K562 (cell line): ENCODE measurements around the gene KLK3. TPM values are rescaled to one million over a fixed set of nuclear protein-coding genes. Genes with fewer than 3 reads are reported as not detected.

Source experiments
- ARHGAP35 ChIP-seq: fragments of 450-650 bp; IDR thresholded peaks from 2 replicates; pipeline ENCODE4 v1.6.1; 2018; ENCODE audit not compliant: partially characterized antibody
- BMI1 ChIP-seq: fragments of 150-350 bp; IDR thresholded peaks from 2 replicates; pipeline ENCODE4 v1.6.1; 2014; ENCODE audit warnings: low read length
- C11orf30 ChIP-seq: fragments of 450-650 bp; IDR thresholded peaks from 2 replicates; pipeline ENCODE4 v1.6.1; 2016; ENCODE audit warnings: low read depth, mild to moderate bottlenecking
- CEBPZ ChIP-seq: fragments of 150-350 bp; IDR thresholded peaks from 2 replicates; pipeline ENCODE4 v1.6.1; 2014; ENCODE audit warnings: low read depth, mild to moderate bottlenecking, low read length, borderline replicate concordance
- CREB1 ChIP-seq, 2 experiments: sonication (generic) in 1 of 2; formaldehyde crosslinking in 1 of 2; IDR thresholded peaks; 2 replicates each; pipeline versions ENCODE4 v1.6.1 to v1.8.0; 2012 to 2022; ENCODE audit warnings: inconsistent platforms in 1 of 2, mild to moderate bottlenecking in 1 of 2, missing genetic modification reagents in 1 of 2, moderate library complexity in 1 of 2
- E2F6 ChIP-seq, 2 experiments: IDR thresholded peaks; 2 replicates each; pipeline ENCODE4 v1.6.1; 2011; ENCODE audit warnings: borderline replicate concordance in 1 of 2, control low read depth in 1 of 2, low read depth in 1 of 2, low read length in 1 of 2, mild to moderate bottlenecking in 1 of 2, mixed read lengths in 1 of 2, moderate library complexity in 1 of 2; ENCODE audit not compliant: insufficient read depth in 1 of 2, insufficient read length in 1 of 2, poor library complexity in 1 of 2, severe bottlenecking in 1 of 2; ENCODE audit errors: extremely low read depth in 1 of 2
- E2F8 ChIP-seq: fragments of 450-650 bp; IDR thresholded peaks from 2 replicates; pipeline ENCODE4 v1.7.1; 2018; ENCODE audit warnings: mild to moderate bottlenecking, low read depth; ENCODE audit not compliant: partially characterized antibody
- EGR1 ChIP-seq: fragments of 450-650 bp; conservative IDR thresholded peaks from 2 replicates; pipeline ENCODE4 v1.6.1; 2017; ENCODE audit warnings: mild to moderate bottlenecking
- ELK1 ChIP-seq: sonication (generic); formaldehyde crosslinking; IDR thresholded peaks from 2 replicates; pipeline ENCODE4 v1.8.1; 2022; ENCODE audit warnings: missing genetic modification reagents
- GABPB1 ChIP-seq: sonication (generic); formaldehyde crosslinking; IDR thresholded peaks from 2 replicates; pipeline ENCODE4 v1.8.0; 2022; ENCODE audit warnings: mild to moderate bottlenecking, missing genetic modification reagents
- HEY1 ChIP-seq: fragments of 250-450 bp; sonication (Bioruptor Pico); IDR thresholded peaks from 2 replicates; pipeline ENCODE4 v1.5.0; 2020; ENCODE audit warnings: mild to moderate bottlenecking, moderate library complexity, borderline replicate concordance
- NCOA2 ChIP-seq, 2 experiments: fragments of 450-650 bp; IDR thresholded peaks; 2 replicates each; pipeline ENCODE4 v1.6.1; 2018; ENCODE audit warnings: mild to moderate bottlenecking in 2 of 2, moderate library complexity in 1 of 2; ENCODE audit not compliant: partially characterized antibody in 2 of 2
- NFYB ChIP-seq: IDR thresholded peaks from 2 replicates; pipeline ENCODE4 v1.6.1; 2011; ENCODE audit warnings: mild to moderate bottlenecking, moderate library complexity; ENCODE audit not compliant: insufficient read length; ENCODE audit errors: extremely low read depth
- POLR3G ChIP-seq: IDR thresholded peaks from 2 replicates; pipeline ENCODE4 v1.6.1; 2011; ENCODE audit not compliant: insufficient read length, insufficient replicate concordance; ENCODE audit errors: extremely low read depth
- U2AF1 ChIP-seq: fragments of 200-400 bp; formaldehyde crosslinking; optimal IDR thresholded peaks from 2 replicates; pipeline ENCODE3; 2017; ENCODE audit warnings: mild to moderate bottlenecking, low read depth, low read length, moderate library complexity
- ZBED1 ChIP-seq: IDR thresholded peaks from 2 replicates; pipeline ENCODE4 v1.6.1; 2014
- ZBTB1 ChIP-seq: sonication (generic); formaldehyde crosslinking; IDR thresholded peaks from 2 replicates; pipeline ENCODE4 v1.8.1; 2023; ENCODE audit warnings: missing genetic modification reagents, low read depth, mild to moderate bottlenecking, borderline replicate concordance
- ZFPM2 ChIP-seq: fragments of 250-450 bp; sonication (Bioruptor Pico); IDR thresholded peaks from 2 replicates; pipeline ENCODE4 v1.5.1; 2022; ENCODE audit warnings: mild to moderate bottlenecking
- ZNF133 ChIP-seq: fragments of 250-450 bp; sonication (Bioruptor Pico); IDR thresholded peaks from 2 replicates; pipeline ENCODE4 v1.4.0; 2020; ENCODE audit warnings: mild to moderate bottlenecking
- ZNF253 ChIP-seq: fragments of 250-450 bp; sonication (Bioruptor Pico); conservative IDR thresholded peaks from 2 replicates; pipeline ENCODE4 v1.6.1; 2021; ENCODE audit warnings: mild to moderate bottlenecking
- polyA plus RNA-seq, 8 experiments: library from polyadenylated mRNA; depleted of rRNA in 4 of 8; stranded (reverse) in 5 of 8; unstranded in 3 of 8; fragments of >200 nt; fragmentation: Nextera tagmentation in 2 of 8; fragmentation: Illumina TruSeq in 1 of 8; extraction: Ambion mirVana in 2 of 8; extraction: Trizol in 1 of 8; gene quantifications; 2 replicates each; pipeline versions ENCODE4 v1.2.1 to v1.2.3, GENCODE V29; 2011 to 2014; ENCODE audit warnings: inconsistent platforms in 1 of 8, missing spikeins in 1 of 8
- total RNA-seq, 7 experiments: library from RNA; depleted of rRNA in 6 of 7; stranded (reverse); fragments of >200 nt in 6 of 7; fragmentation: Illumina TruSeq in 2 of 7; extraction: Trizol in 2 of 7; gene quantifications; 2 replicates each; pipeline versions ENCODE4 v1.2.1 to v1.2.3, GENCODE V29; 2011 to 2021; ENCODE audit warnings: low replicate concordance in 1 of 7

The KLK3 gene
- total and polyA plus RNA-seq, 9 of the 15 experiments (the other 6 are each of a cell fraction or from before 2014, with no cell fraction given) = not detected

GRCh38 chr19:50823389-50824042 lies 31.2 kb upstream of the KLK3 start, which contains the start of gene KLK1 (continued):
- TF ChIP-seq E2F8 = no peak
- TF ChIP-seq ZNF253 (CRISPR knock-in tag) = no peak
- peak in 1 of 2 experiments; percentile 13 for TF ChIP-seq E2F6 (IDR thresholded peaks at IDR 0.05; ENCODE audit: borderline replicate concordance in 1 of 2, extremely low read depth in 1 of 2, insufficient read depth in 1 of 2, insufficient read length in 1 of 2, low read depth in 1 of 2, low read length in 1 of 2, poor library complexity in 1 of 2, severe bottlenecking in 1 of 2)
- TF ChIP-seq CREB1 (IDR thresholded peaks at IDR 0.05) = no peak
- no peak for TF ChIP-seq CREB1 (CRISPR knock-in tag; IDR thresholded peaks at IDR 0.05)
- no peak for TF ChIP-seq ARHGAP35
- TF ChIP-seq U2AF1 = no peak
- no peak for TF ChIP-seq POLR3G
- peak; percentile 98 for TF ChIP-seq EGR1
- no peak for TF ChIP-seq C11orf30
- no peak for TF ChIP-seq ZBED1
- TF ChIP-seq ZBTB1 (CRISPR knock-in tag) = no peak
- TF ChIP-seq HEY1 = no peak
- TF ChIP-seq ZFPM2 = no peak
- no peak for TF ChIP-seq GABPB1 (CRISPR knock-in tag)
- TF ChIP-seq NFYB = no peak
- no peak for TF ChIP-seq ZNF133 (CRISPR knock-in tag)
- TF ChIP-seq ELK1 (CRISPR knock-in tag) = no peak
- no peak for TF ChIP-seq NCOA2 (IDR thresholded peaks at IDR 0.05; ENCODE audit: partially characterized antibody in 2 of 2)
- no peak for TF ChIP-seq CEBPZ
- TF ChIP-seq BMI1 = no peak
